ENCODE measurements around the gene MAGEF1.

The MAGEF1 gene

DNA sequence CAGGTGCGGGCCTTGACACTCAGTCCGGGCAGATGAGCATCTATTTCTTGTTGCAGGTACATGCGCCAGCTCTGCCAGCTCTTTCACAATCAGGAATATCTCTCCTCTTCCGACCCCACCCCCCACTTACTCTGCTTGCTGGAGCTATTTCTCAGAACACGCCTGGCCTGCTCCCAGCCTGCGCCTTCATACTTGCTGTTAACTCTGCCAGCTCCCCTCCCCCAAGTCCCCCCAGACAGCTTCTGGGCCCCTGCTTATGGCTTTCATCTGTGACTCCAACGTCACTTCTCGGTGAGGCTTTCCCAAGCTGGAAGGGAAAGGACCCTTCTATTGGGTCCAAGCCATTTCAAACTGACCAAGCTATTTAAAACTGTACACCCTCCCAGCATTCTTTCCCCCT lies 15.2 kb downstream of the MAGEF1 start:
- no peaks in the 10 kb centered on the region for H3K36me3 Mint-ChIP-seq
- no peaks in the 10 kb centered on the region for H3K4me1 Mint-ChIP-seq
- H3K9me3 Mint-ChIP-seq = no peaks in the 10 kb centered on the region
- no peak overlapping the region for H3K27ac Mint-ChIP-seq
- no peak for DNase-seq
- CTCF ChIA-PET = interaction anchor here (0.8 to 1.3 kb wide), 2 partner anchors 8 to 82 kb away, joined by 3 read pairs; no protein-coding TSS in a partner anchor
- no peak overlapping the region for H3K4me3 Mint-ChIP-seq
- peaks cover 33% of the 10 kb centered on the region for H3K27me3 Mint-ChIP-seq

DNA sequence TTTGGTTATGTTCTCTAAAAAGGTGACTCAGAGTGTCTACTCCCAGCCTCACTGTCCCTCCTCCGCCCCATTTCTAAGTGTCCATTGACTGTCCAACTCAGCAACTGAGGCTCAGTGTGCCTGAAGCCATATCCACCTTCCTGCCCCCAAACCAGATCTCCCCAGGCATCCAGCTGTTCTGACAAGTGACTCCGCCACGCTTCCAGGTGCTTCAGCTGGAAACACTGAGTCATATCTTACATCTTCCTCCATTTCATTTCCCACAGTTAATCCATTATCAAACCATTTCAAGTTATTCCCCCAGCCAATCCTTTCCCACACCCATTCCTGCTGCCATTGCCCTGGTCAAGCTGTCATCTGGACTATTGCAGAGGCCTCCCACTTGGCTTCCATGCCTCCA lies 17.1 kb downstream of the MAGEF1 start:
- Mint-ChIP-seq H3K36me3 (no peaks in the 10 kb centered on the region), H3K4me1 (no peaks in the 10 kb centered on the region), H3K9me3 (no peaks in the 10 kb centered on the region), H3K27me3 (peaks cover 42% of the 10 kb centered on the region), H3K4me3 (no peak overlapping the region), H3K27ac (no peak overlapping the region)
- CTCF ChIA-PET = interaction anchor here (1.6 kb wide), 1 partner anchor 32 kb away, joined by 4 read pairs; no protein-coding TSS in a partner anchor
- DNase-seq = no peak

DNA sequence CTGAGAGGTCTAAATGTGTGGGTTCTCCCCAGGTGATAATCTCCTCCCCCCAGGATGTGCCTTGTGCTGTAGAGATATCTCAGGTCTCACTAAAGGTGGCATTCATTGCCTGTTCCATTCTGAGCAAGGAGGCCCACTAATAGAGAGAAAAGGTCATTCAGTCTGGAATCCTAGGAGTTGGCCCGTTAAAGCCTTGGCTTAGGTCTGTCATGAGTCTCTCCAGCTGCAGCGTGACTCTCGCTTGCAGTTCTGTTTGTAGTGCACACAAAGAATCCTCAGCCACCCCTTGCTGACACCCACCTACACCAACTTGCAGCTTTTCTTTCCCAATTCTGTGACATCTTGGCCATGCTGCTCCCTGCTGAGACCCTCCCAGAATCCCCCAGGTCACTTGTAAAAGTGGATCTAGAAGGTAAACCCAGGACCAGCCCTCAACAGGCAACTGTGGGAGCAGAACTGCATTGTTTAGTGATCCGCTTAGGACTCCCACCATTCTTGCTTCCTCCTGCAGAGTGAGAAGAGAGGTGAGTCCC lies 17.7 kb downstream of the MAGEF1 start:
- no peaks in the 10 kb centered on the region for H3K36me3 Mint-ChIP-seq
- no peak overlapping the region for H3K27ac Mint-ChIP-seq
- no peaks in the 10 kb centered on the region for H3K9me3 Mint-ChIP-seq
- H3K27me3 Mint-ChIP-seq = peaks cover 45% of the 10 kb centered on the region
- no peaks in the 10 kb centered on the region for H3K4me1 Mint-ChIP-seq
- CTCF ChIA-PET = interaction anchor here (1.6 kb wide), 1 partner anchor 32 kb away, joined by 4 read pairs; no protein-coding TSS in a partner anchor
- no peak overlapping the region for H3K4me3 Mint-ChIP-seq
- no peak for DNase-seq

DNA sequence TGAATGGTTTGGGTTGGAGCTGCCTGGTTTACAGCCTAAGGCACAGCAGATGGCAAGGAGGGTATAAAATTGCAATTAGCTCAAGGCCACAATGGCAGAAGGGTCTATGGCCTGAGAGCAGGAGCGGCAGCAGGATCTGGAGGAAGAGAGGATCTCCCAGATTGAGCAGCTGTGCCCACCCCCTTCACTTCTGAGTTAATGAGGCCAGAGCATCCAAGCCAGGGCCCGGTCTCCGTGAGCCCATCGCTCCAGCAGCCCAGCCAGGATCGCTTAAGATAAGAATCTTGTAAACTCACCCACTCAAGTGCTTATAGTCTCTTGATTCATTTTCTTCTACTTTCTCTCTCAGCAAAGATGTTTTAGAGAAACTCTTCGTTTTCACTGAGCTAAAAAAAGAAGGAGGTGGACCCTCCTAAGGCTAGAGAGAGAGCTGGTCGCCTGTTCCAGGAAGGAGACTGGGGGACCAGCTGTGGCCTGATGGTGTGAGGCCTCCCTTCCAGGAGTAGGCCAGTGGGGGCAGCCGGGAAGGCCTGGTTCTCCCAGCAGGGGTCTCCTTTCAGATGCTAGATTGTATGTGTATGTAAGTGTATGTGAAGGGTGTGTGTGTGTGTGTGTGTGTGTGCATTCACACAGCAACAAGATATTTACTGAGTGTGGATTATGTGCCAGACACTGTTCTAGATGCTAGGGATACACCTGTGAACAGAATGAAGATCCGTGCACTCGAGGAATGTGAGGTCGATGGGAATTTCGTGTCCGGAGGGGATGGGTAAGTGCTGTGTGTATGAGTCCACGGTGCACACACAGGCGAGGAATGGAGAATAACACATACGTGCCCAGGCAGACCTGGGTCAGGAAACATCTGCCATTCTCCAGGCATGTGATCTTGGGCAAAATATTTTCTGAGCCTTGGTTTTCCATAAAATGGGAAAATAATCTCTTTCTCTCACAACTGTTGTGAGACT lies 18.6 kb downstream of the MAGEF1 start:
- no peaks in the 10 kb centered on the region for H3K36me3 Mint-ChIP-seq
- H3K4me3 Mint-ChIP-seq = no peak overlapping the region
- peaks cover 48% of the 10 kb centered on the region for H3K27me3 Mint-ChIP-seq
- H3K4me1 Mint-ChIP-seq = no peaks in the 10 kb centered on the region
- no peak for DNase-seq
- no peaks in the 10 kb centered on the region for H3K9me3 Mint-ChIP-seq
- H3K27ac Mint-ChIP-seq = no peak overlapping the region
- CTCF ChIA-PET = interaction anchor here (1.6 kb wide), 1 partner anchor 33 kb away, joined by 4 read pairs; no protein-coding TSS in a partner anchor

DNA sequence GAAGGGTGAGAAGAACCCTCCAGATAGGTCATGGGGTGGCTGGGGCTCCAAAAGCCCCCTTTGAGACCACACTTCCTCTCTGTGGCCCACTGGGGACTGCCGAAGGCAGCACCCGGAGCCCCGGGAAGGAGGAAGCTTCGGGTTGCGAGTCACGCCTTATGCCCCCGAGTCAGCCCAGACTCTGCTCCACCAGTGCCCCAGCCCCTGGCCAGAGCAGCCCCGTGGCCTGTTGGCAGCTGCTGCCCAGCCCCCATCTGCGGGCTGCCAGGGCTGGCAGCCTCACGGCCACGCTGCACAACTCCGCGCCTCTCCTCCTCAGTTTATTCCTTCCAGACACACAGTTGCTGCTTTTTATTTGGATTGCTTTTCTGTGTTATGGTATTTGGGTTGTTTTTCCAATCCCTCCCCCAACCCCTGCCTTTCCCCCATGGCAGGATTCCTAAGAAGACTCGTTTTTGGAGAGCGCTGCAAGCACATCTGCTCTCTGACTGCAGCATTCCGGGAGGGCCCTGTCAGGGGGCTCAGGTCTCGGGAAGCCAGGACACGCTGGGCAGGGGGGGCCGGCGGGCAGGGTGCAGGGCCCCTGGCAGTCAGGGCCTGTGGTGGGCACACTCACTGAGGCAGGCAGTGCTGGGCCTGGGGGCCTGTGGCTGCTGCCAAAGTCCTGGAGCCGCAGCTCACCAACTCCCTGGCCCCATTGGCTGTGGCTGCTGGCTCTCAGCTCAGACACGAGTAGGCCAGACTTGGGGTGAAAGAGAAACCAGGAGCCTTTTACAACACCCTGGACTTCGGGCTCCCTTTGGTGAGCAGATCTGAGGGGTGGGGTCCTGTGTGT lies 20.2 kb downstream of the MAGEF1 start:
- H3K27me3 Mint-ChIP-seq = peaks cover 61% of the 10 kb centered on the region
- CTCF ChIA-PET = no interaction called here
- H3K9me3 Mint-ChIP-seq = no peaks in the 10 kb centered on the region
- H3K27ac Mint-ChIP-seq = no peak overlapping the region
- DNase-seq = no peak
- no peak overlapping the region for H3K4me3 Mint-ChIP-seq
- no peaks in the 10 kb centered on the region for H3K4me1 Mint-ChIP-seq
- H3K36me3 Mint-ChIP-seq = no peaks in the 10 kb centered on the region

DNA sequence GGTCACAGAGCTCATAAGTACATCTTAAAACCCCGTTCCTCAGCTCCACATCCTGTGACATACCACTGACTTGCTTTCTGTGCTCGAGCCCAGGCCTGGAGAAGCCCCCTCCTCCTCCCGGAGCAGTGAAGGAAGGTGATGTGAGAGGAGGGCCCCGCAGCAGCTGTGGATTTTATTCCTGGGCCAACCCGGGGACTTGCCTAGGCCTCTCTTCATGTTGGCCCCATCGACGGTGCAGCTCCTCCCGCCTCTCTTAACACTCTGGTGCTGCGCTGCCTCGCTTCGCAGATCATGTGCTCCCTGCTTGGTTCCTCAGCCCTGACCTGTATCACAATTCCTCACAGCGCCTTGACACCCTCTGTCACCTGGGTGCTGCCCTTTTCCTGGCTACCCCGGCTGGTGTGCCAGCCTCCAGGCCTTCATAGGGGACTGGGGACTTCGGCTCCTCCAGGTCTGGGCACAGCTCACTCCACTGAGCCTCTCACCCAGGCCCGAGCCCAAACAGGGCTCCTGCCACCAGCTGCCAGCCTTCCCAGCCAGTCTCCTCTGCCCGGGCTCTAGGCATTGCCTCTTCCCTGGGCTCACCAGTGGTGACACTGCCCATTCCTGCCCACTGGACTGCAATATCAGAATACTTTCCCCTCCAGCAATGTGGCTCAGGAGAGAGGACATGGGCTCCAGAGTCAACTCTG lies 21.5 kb downstream of the MAGEF1 start:
- H3K9me3 Mint-ChIP-seq = no peaks in the 10 kb centered on the region
- no peak for DNase-seq
- CTCF ChIA-PET = interaction anchor here (0.5 kb wide), 1 partner anchor 24 kb away, joined by 3 read pairs; no protein-coding TSS in a partner anchor
- H3K4me3 Mint-ChIP-seq = no peak overlapping the region
- no peak overlapping the region for H3K27ac Mint-ChIP-seq
- no peaks in the 10 kb centered on the region for H3K4me1 Mint-ChIP-seq
- peaks cover 57% of the 10 kb centered on the region for H3K27me3 Mint-ChIP-seq
- no peaks in the 10 kb centered on the region for H3K36me3 Mint-ChIP-seq

DNA sequence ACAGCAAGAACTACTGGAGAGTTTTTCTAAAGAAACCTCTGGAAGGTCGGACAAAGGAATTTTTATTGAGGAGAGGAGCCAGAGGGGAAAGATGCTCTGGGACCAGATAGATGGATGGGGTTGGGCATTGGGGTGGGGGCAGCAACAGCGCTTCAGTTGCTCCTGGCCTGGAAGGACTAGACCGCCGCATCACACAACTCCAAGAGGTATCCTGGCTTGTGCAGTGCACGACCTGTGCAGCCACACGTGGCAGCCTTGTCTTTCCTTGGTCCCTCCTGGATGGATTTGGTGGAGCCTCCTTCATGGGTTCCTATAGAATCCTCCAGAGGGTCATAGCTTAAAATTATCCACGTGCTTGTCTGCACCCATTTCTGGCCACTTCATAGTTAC lies 23.0 kb downstream of the MAGEF1 start:
- H3K4me3 Mint-ChIP-seq = no peak overlapping the region
- CTCF ChIA-PET = interaction anchor here (0.9 to 1.4 kb wide), 2 partner anchors 15 to 147 kb away, joined by 3 to 4 read pairs; no protein-coding TSS in a partner anchor
- H3K4me1 Mint-ChIP-seq = no peaks in the 10 kb centered on the region
- no peaks in the 10 kb centered on the region for H3K9me3 Mint-ChIP-seq
- H3K36me3 Mint-ChIP-seq = no peaks in the 10 kb centered on the region
- H3K27ac Mint-ChIP-seq = no peak overlapping the region
- H3K27me3 Mint-ChIP-seq = peaks cover 55% of the 10 kb centered on the region
- no peak for DNase-seq

DNA sequence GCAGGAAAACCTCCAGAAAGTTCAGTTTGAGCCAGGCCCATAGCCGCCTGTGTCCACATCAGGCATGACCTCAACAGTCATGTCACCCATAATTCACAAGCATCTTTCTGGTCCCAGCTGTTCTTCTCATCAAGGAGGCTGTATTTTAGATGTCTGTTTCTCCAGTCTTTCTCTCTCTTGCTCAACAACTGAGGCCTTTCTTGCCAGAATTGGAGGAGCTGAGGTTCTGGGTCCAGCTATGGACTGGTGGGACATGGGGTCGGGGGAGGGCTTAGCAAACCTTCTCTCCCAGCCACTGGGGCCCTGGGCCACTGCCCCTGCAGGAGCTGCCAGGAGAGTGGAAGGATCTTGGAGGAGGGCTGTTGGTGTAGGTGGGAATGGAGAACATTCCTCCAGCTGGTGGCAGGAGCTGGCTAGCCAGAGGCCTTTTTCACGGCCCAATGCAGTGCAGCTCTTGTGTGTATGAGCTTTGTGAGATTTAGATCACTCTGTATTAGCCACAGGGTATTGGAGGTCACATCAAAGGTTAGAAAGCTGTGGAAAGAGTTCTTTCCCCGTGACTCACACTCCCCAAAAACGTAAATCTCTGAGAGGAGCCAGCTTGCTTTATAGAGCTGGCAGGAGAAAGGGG lies 23.5 kb downstream of the MAGEF1 start:
- H3K27me3 Mint-ChIP-seq = peaks cover 56% of the 10 kb centered on the region
- no peaks in the 10 kb centered on the region for H3K36me3 Mint-ChIP-seq
- no peaks in the 10 kb centered on the region for H3K9me3 Mint-ChIP-seq
- H3K27ac Mint-ChIP-seq = no peak overlapping the region
- no peaks in the 10 kb centered on the region for H3K4me1 Mint-ChIP-seq
- DNase-seq = no peak
- CTCF ChIA-PET = interaction anchor here (1.4 kb wide), 1 partner anchor 15 kb away, joined by 4 read pairs; no protein-coding TSS in a partner anchor
- H3K4me3 Mint-ChIP-seq = no peak overlapping the region

DNA sequence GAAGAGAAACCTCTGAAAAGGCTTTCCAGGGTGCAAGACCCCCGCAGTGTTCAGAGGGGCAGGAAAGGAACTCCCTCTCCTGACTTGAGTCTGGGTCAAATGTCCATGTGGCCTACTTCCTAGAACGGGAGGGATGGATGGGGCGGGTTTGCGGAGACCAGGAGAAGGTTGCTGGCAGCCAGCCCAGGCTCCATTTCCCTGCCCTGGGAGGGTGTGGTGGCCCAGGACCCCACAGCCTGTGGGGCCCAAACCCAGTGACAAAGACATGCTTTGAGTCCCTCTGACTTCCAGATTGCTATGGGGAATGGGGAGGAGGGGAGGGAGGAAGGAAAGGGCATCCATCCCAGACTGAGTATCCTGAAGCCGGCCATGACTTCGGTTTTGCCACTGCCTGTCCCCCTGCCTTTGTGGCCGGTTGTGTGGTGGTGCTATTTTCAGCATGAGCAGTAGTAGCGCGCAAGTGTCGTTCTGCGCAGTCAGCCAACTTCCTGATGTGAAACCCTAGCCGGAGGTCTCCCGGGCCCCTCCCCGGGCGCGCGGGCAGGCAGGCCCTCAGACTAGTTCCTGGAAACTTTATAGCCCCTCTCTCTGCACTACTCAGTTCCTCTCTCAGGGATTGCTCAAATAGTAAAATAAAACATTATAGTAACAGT lies 24.4 kb downstream of the MAGEF1 start:
- DNase-seq = no peak
- Mint-ChIP-seq H3K27me3 (peaks cover 49% of the 10 kb centered on the region), H3K4me1 (no peaks in the 10 kb centered on the region), H3K27ac (no peak overlapping the region), H3K9me3 (no peaks in the 10 kb centered on the region), H3K36me3 (no peaks in the 10 kb centered on the region), H3K4me3 (no peak overlapping the region)
- CTCF ChIA-PET = no interaction called here

DNA sequence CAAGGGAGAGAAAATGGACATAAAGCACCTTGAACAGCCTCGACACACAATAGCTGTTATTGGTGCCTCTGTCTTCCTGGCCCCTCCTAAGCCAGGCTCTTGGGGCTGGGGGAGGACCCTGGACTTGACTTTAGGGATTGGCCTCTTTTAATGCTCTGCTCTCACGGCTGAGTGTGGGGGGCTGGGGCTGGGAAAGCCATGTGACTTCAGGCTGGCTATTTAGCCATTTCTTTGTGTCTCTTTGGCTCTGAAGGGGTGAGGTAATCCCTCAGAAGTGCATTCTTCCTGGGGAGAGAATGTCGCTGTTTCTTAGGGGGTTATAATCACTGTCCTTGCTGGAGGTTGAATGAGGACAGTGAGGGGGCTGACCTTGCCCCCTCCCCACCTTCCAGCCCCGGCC lies 26.2 kb downstream of the MAGEF1 start:
- no peak overlapping the region for H3K27ac Mint-ChIP-seq
- H3K4me3 Mint-ChIP-seq = no peak overlapping the region
- peaks cover 51% of the 10 kb centered on the region for H3K27me3 Mint-ChIP-seq
- no peaks in the 10 kb centered on the region for H3K9me3 Mint-ChIP-seq
- no peaks in the 10 kb centered on the region for H3K4me1 Mint-ChIP-seq
- DNase-seq = no peak
- CTCF ChIA-PET = no interaction called here
- no peaks in the 10 kb centered on the region for H3K36me3 Mint-ChIP-seq

DNA sequence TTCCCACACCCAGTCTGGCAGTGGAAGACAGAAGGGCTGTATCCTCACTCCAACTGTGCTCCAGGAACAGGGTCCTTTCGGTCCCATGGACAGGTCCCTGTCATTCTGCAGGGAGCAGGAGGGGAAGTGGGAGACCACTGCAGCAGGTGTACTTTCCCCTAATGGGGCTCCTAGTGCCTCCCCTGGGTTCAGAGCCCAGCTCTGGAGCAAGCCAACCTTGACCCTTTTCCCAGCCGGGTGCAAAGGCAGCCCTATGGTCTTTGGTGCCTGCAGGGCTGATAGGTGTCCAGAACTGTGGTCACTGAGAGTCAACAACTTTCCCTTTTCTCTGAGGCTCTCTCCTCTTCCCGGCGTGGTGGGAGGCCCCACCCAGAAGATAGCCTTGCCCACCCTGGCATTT lies 26.8 kb downstream of the MAGEF1 start:
- peaks cover 45% of the 10 kb centered on the region for H3K27me3 Mint-ChIP-seq
- no peaks in the 10 kb centered on the region for H3K36me3 Mint-ChIP-seq
- H3K4me1 Mint-ChIP-seq = no peaks in the 10 kb centered on the region
- no peak overlapping the region for H3K27ac Mint-ChIP-seq
- CTCF ChIA-PET = no interaction called here
- H3K9me3 Mint-ChIP-seq = no peaks in the 10 kb centered on the region
- no peak for DNase-seq
- H3K4me3 Mint-ChIP-seq = no peak overlapping the region

DNA sequence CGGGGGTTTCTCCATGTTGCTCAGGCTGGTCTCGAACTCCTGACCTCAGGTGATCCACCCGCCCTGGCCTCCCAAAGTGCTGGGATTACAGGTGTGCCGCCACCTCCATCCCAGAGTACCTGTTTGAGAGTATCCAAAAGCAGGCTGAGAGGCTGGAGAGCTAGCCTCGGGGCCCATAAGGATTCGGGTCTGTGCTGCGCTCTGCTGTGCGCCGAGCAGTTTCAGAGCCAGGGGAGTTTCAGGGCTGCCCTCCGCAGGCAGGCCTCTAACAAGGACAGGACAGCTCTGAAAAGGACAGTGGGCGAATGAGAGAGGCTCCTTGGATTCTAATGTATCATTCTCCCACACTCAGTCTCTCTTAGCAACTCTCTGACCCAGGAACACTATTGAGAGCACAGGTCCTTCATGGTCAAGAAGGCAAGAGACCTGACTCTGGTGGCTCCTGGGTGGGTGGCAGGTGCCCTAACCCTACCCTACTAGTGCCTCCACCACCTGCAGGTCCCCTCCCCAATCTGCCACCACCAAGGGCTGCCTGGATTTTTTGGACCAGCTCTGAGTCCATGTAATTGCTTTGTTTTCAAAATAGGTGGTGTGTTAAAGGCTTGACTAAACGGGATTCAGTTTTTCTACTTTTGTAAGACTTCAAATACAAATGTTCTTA lies 27.8 kb downstream of the MAGEF1 start:
- peaks cover 42% of the 10 kb centered on the region for H3K27me3 Mint-ChIP-seq
- CTCF ChIA-PET = no interaction called here
- no peaks in the 10 kb centered on the region for H3K36me3 Mint-ChIP-seq

DNA sequence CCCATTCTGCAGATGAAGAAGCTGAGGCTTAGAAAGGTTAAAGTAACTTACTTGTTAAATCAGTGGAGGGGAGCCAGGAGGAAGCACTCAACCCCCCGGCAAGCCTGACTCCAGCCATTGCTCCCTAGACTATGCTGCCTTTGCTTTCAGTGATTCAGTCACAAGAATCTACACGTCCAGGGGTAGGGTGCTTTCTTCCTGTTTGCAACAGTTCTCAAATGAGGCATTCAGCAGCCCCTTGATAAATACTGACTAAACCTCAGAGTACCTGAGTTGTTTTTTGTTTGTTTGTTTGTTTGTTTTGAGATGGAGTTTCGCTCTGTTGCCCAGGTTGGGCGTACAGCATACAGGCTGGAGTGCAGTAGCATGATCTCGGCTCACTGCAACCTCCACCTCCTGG lies 28.6 kb downstream of the MAGEF1 start:
- Mint-ChIP-seq H3K27me3 (peaks cover 43% of the 10 kb centered on the region), H3K4me3 (no peak overlapping the region), H3K36me3 (no peaks in the 10 kb centered on the region), H3K27ac (no peak overlapping the region), H3K4me1 (no peaks in the 10 kb centered on the region), H3K9me3 (no peaks in the 10 kb centered on the region)
- DNase-seq = no peak
- CTCF ChIA-PET = no interaction called here

More for the DNA sequence above, 27.8 kb downstream of the MAGEF1 start:
- Mint-ChIP-seq H3K9me3 (no peaks in the 10 kb centered on the region), H3K4me3 (no peak overlapping the region), H3K4me1 (no peaks in the 10 kb centered on the region), H3K27ac (no peak overlapping the region)
- no peak for DNase-seq

All from activated naive CD4-positive, alpha-beta T cell treated with anti-CD3 and anti-CD28 coated beads, Interleukin-2, amount 10 ng/mL, durations not matched to agents 7 days and 5 days (primary cell).